Right lung (tissue), 5 donors: ENCODE data around the gene TNPO3. TPM values are rescaled to one million over a fixed set of nuclear protein-coding genes. Genes with fewer than 3 reads are reported as not detected.
"Not testable (repeated sequence)": the region's sequence is repeated elsewhere in the genome, so short reads cannot be mapped to it uniquely, and the experiment has no call there.

ENCODE experiments used
- DNase-seq, 2 donors: peaks; one replicate each; pipeline ENCODE4 v3.0.0-alpha.2; 2013
- polyA plus RNA-seq, 5 donors: library from polyadenylated mRNA; unstranded; fragments of 120-200 nt; gene quantifications; one replicate each; pipeline versions ENCODE4 v1.2.1 to v1.2.3, GENCODE V29; 2013; ENCODE audit warnings: inconsistent platforms in 1 of 5, low replicate concordance in 1 of 5; ENCODE audit not compliant: insufficient read length in 5 of 5, insufficient read depth in 1 of 5

Gene TNPO3
- polyA plus RNA-seq, 5 donors = 28.8 to 40.4 (median 36.3) TPM

DNA sequence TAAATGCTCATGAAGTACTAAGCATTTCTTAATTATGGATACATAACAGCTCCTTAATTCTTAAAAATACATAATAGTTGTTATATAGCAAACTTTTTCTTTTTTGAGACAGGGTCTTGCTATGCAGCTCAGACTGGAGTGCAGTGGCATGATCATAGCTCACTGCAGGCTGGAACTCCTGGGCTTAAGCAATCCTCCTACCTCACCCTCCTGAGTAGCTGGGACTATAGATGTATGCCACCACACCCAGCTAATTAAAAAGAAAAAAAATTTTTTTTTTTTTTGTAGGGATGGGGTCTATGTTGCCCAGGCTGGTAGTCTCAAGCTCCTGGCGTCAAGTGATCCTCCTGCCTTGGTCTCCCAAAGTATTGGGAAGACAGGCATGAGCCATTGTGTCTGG lies 86.3 kb downstream of the TNPO3 start:
- DNase-seq = no peak

DNA sequence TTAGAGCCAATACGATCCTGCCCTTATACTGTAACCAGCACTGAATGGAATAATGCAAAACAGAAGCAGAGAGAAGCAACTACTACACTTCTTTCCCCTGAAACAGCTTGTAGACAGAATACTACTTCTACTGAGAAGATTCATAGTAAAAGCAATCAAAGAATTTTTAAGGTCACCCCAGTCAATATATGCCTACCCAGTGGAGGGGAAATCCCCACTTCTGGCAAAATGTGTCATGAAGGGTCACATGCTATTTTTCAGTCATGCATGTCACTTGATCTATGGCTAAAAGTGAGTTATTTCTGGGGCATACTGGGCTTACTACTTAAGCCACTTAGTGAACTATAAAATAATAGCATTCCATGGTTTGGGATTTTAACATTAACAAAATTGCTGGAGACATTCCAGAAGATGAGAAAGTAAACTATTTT lies 91.6 kb downstream of the TNPO3 start:
- DNase-seq = no peak

DNA sequence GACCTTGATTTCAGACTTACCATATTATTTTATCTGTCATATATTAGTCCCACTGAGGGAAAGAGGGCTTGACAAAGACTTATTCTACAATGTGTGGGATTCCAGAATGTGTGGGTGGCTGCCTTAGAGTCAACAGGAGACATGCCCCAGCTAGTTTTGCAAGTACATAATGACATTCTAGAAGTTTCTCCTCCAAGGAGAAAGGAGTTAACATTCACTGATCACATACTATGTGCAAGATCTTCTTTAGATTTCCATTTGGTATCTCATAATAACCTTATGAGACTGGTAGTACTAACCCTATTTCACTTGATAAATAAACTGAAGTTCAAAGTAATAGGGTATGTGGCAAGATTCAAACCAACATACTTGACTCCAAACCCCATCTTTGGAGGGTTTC lies 92.0 kb downstream of the TNPO3 start:
- DNase-seq = no peak

DNA sequence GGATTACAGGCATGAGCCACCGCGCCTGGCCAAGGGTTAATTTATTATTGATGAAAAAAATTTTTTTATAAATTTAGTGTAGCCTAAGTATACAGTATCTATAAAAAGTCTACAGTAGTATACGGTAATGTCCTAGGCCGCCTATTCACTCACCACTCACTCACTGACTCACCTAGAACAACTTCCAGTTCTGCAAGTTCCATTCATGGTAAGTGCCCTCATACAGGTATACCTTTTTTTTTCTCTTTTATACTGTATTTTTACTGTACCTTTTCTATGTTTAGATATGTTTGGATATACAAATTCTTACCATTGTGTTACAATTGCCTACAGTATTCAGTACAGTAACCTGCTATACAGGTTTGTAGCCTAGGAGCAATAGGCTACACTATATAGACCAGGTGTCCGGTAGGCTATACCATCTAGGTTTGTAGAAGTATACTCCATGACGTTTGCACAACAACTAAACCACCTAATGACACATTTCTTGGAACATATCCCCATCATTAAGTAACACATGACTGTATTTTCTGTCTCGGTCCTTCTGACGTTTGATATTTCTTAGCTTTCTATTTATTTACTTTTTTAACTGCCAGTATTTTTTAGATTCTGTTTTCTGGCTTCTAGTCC lies 93.8 kb downstream of the TNPO3 start:
- DNase-seq = no peak

DNA sequence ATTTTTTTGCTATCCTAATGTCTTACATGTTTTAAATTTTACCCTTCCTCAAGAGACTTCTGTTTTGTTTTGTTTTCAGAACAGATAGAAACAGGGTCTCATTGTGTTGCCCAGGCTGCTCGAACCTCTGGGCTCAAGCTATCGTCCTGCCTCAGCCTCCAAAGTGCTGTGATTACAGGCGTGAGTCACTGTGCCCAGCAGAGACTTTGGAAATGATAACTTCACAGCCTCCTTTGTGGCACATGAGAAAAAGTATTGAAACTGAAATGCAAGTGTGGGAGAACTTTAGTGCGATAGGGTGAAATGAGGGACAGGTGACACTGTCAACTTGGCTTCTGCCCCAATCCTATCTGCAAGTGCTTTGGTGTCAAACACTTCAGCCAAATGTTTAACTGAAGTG lies 95.6 kb downstream of the TNPO3 start:
- DNase-seq = no peak

DNA sequence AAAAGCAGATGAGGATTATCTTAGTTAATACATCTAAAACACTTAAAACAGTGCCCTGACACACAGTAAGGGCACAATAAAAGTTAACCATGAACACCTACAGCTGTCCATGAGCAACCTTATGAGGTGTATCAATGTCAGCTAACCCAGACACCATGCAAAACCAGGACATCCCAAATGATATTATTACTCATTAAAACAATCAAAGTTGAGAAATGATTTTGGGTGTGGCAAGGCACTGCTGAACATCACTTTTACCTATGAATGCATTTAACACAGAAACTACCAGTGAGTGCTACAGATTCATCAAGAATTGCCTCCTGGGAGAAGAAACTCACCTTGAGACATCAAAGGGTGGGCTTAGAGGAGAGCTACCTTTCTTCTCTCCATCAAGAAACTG lies 98.9 kb downstream of the TNPO3 start:
- no peak for DNase-seq

DNA sequence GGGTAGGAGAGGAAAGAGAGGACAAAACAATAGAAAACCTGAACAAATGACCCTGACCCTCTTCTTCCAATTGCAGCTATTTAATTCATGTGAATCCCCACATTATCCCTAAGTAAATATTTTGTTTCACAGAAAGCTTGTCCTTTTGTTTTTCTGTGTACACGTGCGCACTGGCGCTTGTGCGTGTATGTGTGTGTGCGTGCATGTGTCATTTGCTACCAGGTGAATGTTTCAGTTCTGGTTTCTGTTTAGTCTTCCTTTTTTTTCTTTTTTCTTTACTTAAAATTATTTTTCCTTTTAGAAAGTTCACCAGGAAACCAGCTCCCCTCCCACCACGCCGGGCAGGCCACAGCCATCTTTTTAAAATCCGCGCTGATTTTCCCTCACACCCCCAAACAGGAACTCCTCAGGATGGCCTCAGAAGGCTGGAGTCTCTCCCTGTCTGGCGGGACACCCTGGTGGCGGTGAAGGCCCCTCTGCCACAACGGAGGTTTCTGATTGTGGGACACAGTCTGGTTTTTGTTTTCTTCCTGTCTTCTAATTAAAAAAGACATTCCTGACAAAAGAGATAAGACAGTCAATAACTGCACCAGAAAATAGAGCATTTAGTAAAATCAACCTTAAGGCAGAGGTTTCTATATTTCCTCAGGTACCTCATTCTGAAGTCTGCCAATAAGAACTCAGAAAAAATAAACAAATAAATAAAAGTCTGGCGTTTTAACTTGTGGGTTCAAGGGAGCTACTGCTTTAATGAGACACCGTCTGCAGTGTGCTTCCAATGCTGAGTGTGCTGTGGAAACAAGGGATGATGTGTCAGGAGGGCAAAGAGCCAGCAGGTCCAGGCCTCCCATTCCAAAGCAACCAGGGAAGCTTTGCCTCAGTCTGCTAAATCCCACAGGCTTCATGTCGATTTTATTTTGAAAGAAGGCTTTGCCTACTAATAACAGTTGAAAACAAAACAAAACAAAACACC lies 99.8 kb downstream of the TNPO3 start:
- DNase-seq = no peak

DNA sequence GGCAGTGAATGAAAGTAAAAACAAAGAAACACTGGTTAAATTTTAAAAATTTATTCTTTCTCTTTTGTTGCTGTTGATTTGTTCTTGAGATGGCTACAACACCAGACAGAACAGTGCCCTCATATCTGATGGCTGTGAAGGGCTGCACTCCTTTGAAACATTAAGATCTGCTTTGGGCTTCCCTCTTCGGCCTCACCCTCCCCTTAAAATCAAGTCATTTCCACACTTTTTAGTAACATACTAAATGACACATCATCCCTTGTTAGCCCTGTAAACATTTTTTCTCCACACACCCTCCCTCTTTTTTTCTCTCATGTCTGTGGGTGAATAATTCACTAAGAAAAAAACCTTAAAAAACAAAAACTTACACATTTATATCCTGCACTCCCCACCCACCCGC lies 100.8 kb downstream of the TNPO3 start:
- no peak for DNase-seq

DNA sequence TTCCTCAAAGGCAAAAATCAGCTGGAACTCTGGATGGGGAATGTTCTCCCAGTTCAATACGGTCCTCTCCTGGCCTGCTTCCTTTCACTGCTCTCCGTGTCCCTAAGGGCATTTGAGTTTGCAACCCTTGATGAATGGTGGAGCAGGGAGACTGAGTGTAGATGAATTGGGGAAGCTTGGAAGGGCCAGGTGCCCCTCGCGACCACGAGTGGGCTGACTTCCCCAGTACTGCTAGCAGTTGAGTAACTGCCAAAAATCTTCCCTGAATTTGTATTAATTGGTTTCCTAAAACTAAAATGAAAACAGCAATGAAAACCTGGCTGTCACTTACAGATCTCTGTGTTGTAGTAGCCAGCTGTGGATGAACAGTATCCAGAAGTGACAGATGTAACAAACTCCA lies 103.6 kb downstream of the TNPO3 start:
- no peak for DNase-seq

DNA sequence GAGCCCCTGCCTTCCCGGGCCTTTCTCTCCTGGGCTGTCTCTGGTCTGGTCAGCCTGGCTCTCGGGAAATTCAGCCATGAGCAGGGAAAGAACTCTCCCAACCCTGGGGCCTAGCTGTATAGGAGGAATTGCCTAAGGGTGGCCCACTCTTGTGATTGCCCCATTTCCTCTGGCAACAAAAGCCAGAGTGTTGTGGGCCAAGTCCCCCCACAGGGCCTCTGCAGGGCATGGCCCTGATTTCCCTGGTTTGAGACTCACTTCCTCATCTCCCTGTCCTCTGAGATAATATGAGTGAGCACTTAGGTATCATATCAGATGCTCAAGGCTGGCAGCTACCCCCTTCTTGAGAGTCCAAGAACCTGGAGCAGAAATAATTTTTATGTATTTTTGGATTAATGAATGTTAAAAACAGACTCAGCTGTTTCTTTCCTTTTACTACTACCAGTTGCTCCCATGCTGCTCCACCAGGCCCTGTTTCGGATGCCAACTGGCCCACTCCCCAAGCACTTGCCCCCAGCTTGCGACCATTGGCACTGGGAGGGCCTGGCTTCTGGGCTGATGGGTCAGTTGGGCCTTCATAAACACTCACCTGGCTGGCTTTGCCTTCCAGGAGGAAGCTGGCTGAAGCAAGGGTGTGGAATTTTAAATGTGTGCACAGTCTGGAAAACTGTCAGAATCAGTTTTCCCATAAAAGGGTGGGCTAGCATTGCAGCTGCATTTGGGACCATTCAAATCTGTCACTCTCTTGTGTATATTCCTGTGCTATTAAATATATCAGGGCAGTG lies 105.7 kb downstream of the TNPO3 start:
- DNase-seq = no peak

DNA sequence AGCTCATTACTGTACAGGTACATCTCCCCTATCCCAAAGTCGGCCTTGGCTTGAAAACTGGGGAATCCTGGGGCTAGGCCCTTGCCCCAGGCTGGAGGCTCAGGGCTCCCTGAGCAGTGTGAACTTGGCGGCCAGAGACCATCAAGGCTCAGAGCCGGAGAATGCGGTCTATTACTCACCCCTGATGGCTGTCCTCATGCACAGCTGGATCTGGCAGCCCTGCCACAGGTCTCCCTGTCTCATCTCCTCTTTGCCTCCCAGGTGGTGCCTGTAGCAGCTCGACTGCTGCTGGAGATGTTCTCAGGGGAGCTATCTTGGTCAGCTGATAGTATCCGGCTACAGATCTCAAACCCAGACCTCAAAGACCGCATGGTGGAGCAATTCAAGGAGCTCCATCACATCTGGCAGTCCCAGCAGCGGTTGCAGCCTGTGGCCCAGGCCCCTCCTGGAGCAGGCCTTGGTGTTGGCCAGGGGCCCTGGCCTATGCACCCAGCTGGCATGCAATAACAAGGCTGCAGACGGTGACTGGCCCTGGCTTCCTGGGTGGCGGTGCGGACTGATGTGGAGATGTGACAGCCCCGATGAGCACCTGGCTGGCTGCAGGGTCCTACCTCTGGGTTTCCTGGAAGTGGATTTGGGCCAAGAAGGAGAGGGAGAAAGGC lies 106.5 kb downstream of the TNPO3 start:
- DNase-seq = no peak

DNA sequence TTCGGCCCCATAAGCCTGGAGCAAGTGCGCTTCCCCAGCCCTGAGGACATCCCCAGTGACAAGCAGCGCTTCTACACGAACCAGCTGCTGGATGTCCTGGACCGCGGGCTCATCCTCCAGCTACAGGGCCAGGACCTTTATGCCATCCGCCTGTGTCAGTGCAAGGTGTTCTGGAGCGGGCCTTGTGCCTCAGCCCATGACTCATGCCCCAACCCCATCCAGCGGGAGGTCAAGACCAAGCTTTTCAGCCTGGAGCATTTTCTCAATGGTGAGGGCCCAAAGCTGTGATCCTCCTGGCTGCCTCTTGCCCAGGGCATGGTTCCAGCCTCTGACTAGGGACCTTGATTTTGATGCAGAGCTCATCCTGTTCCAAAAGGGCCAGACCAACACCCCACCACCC lies 107.1 kb downstream of the TNPO3 start:
- DNase-seq = no peak

DNA sequence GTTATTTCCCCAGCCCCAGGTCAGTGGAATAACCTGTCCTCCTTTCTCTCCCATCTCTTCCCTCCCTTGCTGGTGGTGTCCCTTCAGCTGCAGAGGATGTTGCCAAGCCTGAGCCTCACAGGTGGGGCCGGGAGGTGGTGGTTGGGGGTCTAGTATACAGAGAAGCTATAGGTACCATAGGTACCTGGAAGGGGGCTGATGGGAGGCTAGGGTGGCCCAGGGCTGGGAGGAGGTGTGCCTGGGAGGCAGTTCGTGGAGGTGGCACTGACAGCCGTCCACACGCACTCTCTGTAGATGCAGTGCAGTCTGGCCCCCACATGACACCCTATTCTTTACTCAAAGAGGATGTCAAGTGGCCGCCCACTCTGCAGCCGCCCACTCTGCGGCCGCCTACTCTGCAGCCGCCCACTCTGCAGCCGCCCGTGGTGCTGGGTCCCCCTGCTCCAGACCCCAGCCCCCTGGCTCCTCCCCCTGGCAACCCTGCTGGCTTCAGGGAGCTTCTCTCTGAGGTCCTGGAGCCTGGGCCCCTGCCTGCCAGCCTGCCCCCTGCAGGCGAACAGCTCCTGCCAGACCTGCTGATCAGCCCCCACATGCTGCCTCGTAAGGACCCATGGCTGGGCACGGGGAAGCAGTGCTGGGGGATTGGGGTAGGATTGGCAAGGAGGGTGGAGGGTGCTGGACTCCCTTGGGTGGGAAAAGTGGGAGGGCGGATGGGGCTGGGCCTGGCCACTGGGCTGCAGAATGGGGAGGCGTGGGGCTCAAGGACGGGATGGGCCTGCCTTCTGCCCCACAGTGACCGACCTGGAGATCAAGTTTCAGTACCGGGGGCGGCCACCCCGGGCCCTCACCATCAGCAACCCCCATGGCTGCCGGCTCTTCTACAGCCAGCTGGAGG lies 107.7 kb downstream of the TNPO3 start:
- DNase-seq = no peak

DNA sequence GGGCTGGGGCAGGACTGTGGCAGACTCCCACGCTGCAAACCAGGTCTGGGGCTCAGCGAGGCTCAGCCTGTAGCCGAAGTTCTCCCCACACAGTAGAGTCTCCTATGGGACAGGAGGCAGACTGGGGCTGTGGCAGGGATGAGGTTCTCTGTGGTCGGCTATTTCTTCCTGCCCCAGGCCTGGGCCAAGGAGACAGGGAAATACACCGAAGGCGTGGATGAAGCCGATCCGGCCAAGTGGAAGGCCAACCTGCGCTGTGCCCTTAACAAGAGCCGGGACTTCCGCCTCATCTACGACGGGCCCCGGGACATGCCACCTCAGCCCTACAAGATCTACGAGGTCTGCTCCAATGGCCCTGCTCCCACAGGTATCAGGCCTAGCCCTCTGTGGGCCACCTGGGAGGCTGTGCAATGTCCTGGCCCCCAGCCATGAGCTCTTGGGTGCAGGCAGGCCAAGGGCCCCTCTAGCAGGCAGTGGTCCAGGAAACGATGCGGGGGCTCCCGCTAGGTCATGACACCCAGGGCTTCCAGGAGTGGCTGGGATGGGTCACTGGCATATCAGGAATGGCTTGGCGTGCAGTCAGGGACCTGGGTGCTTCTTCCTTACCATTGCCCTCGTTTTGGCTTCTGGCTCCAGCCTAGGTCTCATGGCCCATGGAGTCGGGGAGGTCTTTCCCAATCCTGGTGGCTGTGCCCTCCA lies 109.1 kb downstream of the TNPO3 start:
- DNase-seq = no peak

DNA sequence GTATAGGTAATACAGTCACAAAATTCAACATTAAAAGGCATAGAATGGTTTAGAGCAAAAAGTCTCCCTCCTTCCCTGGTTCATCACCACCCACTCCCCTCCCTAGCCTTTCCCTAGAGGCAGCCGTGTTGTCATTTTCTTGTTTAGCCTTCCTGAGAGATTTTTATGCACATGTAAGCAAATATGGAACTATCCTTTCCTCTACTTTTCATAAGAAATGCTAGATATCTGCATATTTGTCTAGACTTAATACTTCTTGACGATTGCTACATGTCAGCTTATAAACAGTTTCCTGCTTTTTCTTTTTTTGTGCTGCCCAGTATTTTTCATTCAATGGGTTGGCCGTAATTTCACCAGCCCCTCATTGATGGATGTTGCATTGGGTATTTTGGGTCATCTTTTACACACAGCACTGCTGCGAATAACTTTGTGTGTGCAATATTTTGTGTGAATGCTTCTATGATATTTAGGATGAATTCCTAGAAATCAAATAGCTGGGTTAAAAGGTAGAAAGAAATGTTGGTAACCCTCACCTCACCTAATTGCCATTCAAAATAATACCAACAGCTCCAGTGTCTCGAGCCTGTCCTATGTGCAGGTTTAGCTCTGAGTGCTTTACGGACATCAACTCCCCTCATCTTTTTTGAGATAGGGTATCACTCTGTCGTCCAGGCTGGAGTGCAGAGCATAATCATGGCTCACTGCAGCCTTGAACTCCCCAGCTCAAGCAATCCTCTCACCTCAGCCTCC lies 110.2 kb downstream of the TNPO3 start:
- DNase-seq = no peak

DNA sequence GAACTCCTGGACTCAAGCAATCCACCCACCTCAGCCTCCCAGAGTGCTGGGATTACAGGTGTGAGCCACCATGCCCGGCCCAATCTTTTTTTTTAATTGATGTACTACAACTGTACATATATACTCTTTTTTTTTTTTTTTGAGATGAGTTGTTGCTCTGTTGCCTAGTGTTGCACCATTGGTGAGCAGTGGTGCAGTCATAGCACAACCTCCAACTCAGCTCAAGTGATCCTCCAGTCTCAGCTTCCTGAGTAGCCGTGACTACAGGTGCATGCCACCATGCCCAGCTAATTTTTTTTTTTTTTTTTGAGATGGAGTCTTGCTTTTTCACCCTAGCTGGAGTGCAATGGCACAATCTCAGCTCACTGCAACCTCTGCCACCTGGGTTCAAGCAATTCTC lies 111.7 kb downstream of the TNPO3 start:
- DNase-seq = not testable (repeated sequence)

DNA sequence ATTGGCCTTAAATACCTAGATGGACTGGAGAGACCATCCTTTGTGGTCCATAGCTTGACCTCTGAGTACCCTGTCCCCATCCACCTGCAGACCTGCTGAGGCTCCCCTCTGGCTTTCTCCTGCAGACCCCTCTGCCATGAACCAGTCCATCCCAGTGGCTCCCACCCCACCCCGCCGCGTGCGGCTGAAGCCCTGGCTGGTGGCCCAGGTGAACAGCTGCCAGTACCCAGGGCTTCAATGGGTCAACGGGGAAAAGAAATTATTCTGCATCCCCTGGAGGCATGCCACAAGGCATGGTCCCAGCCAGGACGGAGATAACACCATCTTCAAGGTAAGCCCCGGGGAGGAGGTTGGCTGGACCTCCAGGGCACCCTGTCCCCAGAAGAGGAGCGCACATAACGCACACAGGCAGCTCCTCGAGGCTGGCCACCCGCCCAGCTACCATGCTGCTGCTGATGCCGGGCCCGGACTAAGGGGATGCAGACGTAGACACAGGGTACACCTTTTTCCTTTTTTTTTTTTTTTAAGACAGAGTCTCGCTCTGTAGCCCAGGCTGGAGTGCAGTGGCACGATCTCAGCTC lies 112.9 kb downstream of the TNPO3 start:
- DNase-seq = no peak

DNA sequence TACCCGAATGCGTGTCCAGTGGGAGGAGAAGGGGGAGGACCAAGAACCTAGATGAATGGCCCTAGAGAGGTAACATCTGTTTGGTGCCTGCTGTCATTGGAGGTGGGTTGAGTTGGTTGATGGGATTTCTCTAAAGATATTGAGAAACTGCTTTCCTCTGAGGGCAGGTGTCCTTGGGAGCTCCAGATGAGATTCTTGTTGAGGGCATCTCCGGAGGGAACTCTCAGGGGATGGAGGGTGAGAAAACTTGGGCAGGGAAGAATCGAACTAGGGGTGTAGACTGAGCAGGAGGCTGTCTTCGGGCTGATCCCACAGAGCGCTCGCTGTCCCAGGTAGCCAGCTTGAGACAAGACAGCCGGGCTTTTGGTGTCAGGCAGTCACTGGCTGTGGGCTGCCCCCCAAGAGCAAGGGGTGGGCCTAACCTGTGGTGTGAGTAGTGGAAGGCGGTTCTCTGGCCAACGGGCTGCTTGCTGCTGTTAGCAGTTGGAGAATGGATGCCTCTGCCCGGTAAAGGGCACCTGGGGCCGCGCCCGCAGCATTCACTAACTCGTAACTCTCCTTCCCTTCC lies 113.5 kb downstream of the TNPO3 start:
- no peak for DNase-seq
